OCI-LY3 (cell line): ENCODE data around the gene METTL17.

Source experiments
- H2AFZ ChIP-seq: fragments of 200-600, 300-600 bp; shearing (Covaris generic); 2 replicates; pipeline ENCODE4 v1.6.0; 2014; ENCODE audit warnings: antibody characterized with exemption, low read depth, low read length
- H3K27ac ChIP-seq: fragments of 200-600, 300-600 bp; sonication (generic); 2 replicates; pipeline ENCODE4 v1.5.1; 2014; ENCODE audit warnings: mild to moderate bottlenecking, low read length, moderate library complexity, mixed read lengths
- H3K27me3 ChIP-seq: fragments of 200-600, 300-600 bp; sonication (generic); 2 replicates; pipeline ENCODE4 v1.6.1; 2014; ENCODE audit warnings: low read depth, low read length, mixed read lengths
- H3K36me3 ChIP-seq: fragments of 200-600, 300-600 bp; sonication (generic); replicated peaks from 2 replicates; pipeline ENCODE3; 2014; ENCODE audit warnings: low read depth, low read length, mixed read lengths
- H3K4me1 ChIP-seq: fragments of 300-600, 200-600 bp; sonication (generic); 2 replicates; pipeline ENCODE4 v1.6.1; 2014; ENCODE audit warnings: low read length, mixed read lengths
- H3K4me2 ChIP-seq: fragments of 200-600, 300-600 bp; sonication (generic); 2 replicates; pipeline ENCODE4 v1.6.1; 2014; ENCODE audit warnings: low read length, mixed read lengths
- H3K4me3 ChIP-seq: fragments of 300-600, 200-600 bp; sonication (generic); 2 replicates; pipeline ENCODE4 v1.5.1; 2014; ENCODE audit warnings: antibody characterized with exemption, mild to moderate bottlenecking, low read length, moderate library complexity
- H3K79me2 ChIP-seq: fragments of 300-600, 200-600 bp; shearing (Covaris generic); 2 replicates; pipeline ENCODE4 v1.6.1; 2014; ENCODE audit warnings: mild to moderate bottlenecking, low read length, mixed read lengths
- H3K9ac ChIP-seq: fragments of 300-600, 200-600 bp; shearing (Covaris generic); 2 replicates; pipeline ENCODE4 v1.6.0; 2014; ENCODE audit warnings: mild to moderate bottlenecking, low read length, moderate library complexity
- H3K9me3 ChIP-seq: fragments of 200-600, 300-600 bp; shearing (Covaris generic); 2 replicates; pipeline ENCODE4 v1.6.1; 2014; ENCODE audit warnings: low read length, mixed read lengths; ENCODE audit not compliant: insufficient read depth
- H4K20me1 ChIP-seq: fragments of 200-600, 300-600 bp; sonication (generic); 2 replicates; pipeline ENCODE4 v1.6.1; 2016; ENCODE audit warnings: low read length, mixed read lengths; ENCODE audit not compliant: insufficient read depth
- CTCF ChIP-seq: fragments of 200-600, 300-600 bp; sonication (generic); IDR thresholded peaks from 2 replicates; pipeline ENCODE4 v1.5.1; 2014; ENCODE audit warnings: antibody characterized with exemption, low read length, low read depth
- EZH2phosphoT487 ChIP-seq: fragments of 200-600 bp; shearing (Covaris generic); IDR thresholded peaks from 2 replicates; pipeline ENCODE4 v1.6.1; 2018; ENCODE audit warnings: antibody characterized with exemption, mixed run types, low read depth

Gene METTL17

GRCh38 chr14:20986811-20987210, 3.0 kb upstream of the METTL17 start:
- Histone ChIP-seq H4K20me1 (no peaks in the 10 kb centered on the region), H3K4me1 (peaks cover 13% of the 10 kb centered on the region), H3K79me2 (peaks cover 20% of the 10 kb centered on the region), H3K36me3 (peaks cover 5% of the 10 kb centered on the region), H3K4me3 (no peak overlapping the region), H2AFZ (no peak overlapping the region), H3K27ac (no peak overlapping the region), H3K9ac (no peak overlapping the region), H3K4me2 (no peak overlapping the region), H3K9me3 (no peaks in the 10 kb centered on the region), H3K27me3 (peaks cover 6% of the 10 kb centered on the region; the same call in 1 of the 2 replicates)
- no peak for TF ChIP-seq EZH2phosphoT487
- no peak for TF ChIP-seq CTCF

- no peaks in the 10 kb centered on the region for H3K27me3 ChIP-seq
- peaks cover 13% of the 10 kb centered on the region for H3K4me1 ChIP-seq
- H3K9ac ChIP-seq, result peak overlapping the region; percentile 52
- TF ChIP-seq EZH2phosphoT487, result no peak
- TF ChIP-seq CTCF, result no peak
- peak overlapping the region; percentile 93 for H3K4me3 ChIP-seq
- H3K36me3 ChIP-seq, result peaks cover 21% of the 10 kb centered on the region
- H3K79me2 ChIP-seq, result peaks cover 25% of the 10 kb centered on the region
- H3K27ac ChIP-seq, result peak overlapping the region; percentile 43; the same call in 1 of the 2 replicates
- H4K20me1 ChIP-seq, result no peaks in the 10 kb centered on the region
- no peaks in the 10 kb centered on the region for H3K9me3 ChIP-seq
- peak overlapping the region; percentile 41; the same call in 1 of the 2 replicates for H2AFZ ChIP-seq
- H3K4me2 ChIP-seq, result peak overlapping the region; percentile 78
These were observed 886 bp upstream of the METTL17 start for GRCh38 chr14:20988717-20989470.

GRCh38 chr14:20989471-20989786, 351 bp upstream of the METTL17 start:
- no peaks in the 10 kb centered on the region for H4K20me1 ChIP-seq
- H3K36me3 ChIP-seq, result peaks cover 25% of the 10 kb centered on the region
- peak overlapping the region; percentile 93 for H3K4me3 ChIP-seq
- peak overlapping the region; percentile 52 for H3K9ac ChIP-seq
- H3K9me3 ChIP-seq, result no peaks in the 10 kb centered on the region
- peak overlapping the region; percentile 43 for H3K27ac ChIP-seq
- no peaks in the 10 kb centered on the region for H3K27me3 ChIP-seq
- H3K4me1 ChIP-seq, result peaks cover 13% of the 10 kb centered on the region
- peaks cover 25% of the 10 kb centered on the region for H3K79me2 ChIP-seq
- TF ChIP-seq EZH2phosphoT487, result no peak
- 0 out of 2 replicates have a peak overlapping the region, but pooled peaks have one; percentile 41 for H2AFZ ChIP-seq
- H3K4me2 ChIP-seq, result peak overlapping the region; percentile 78

GRCh38 chr14:20996521-20996920, 6.7 kb downstream of the METTL17 start:
- Histone ChIP-seq H3K27me3 (no peaks in the 10 kb centered on the region), H3K79me2 (peaks cover 8% of the 10 kb centered on the region), H3K4me1 (no peaks in the 10 kb centered on the region), H3K4me3 (no peak overlapping the region), H3K9ac (no peak overlapping the region), H3K9me3 (no peaks in the 10 kb centered on the region), H4K20me1 (no peaks in the 10 kb centered on the region), H2AFZ (no peak overlapping the region), H3K27ac (no peak overlapping the region), H3K36me3 (peaks cover 49% of the 10 kb centered on the region), H3K4me2 (no peak overlapping the region)
- TF ChIP-seq EZH2phosphoT487 (no peak), CTCF (no peak)
